HG02970 (cell line): Measurements from ENCODE around the gene SOSTDC1.
"Not testable (repeated sequence)": the region's sequence is repeated elsewhere in the genome, so short reads cannot be mapped to it uniquely, and the experiment has no call there.

ENCODE experiments used
- ATAC-seq: cut with Tn5 transposase; IDR thresholded peaks from one replicate; pipeline ENCODE4 v1.9.1; 2021; ENCODE audit warnings: mild to moderate bottlenecking, moderate library complexity, moderate number of reproducible peaks; ENCODE audit not compliant: unreplicated experiment, low FRiP score

SOSTDC1 gene

GRCh38 chr7:16465469-16466361 lies at the start of gene SOSTDC1:
Gene SOSTDC1, minus strand, starts transcription at chr7:16465738. Its CDS starts 70 bp downstream, at chr7:16465668.
- ATAC-seq = no peak

- no peak for ATAC-seq
Measured at GRCh38 chr7:16514729-16515128, 49.2 kb upstream of the SOSTDC1 start.

GRCh38 chr7:16514271-16514670 lies 48.7 kb upstream of the SOSTDC1 start:
- ATAC-seq = no peak

DNA sequence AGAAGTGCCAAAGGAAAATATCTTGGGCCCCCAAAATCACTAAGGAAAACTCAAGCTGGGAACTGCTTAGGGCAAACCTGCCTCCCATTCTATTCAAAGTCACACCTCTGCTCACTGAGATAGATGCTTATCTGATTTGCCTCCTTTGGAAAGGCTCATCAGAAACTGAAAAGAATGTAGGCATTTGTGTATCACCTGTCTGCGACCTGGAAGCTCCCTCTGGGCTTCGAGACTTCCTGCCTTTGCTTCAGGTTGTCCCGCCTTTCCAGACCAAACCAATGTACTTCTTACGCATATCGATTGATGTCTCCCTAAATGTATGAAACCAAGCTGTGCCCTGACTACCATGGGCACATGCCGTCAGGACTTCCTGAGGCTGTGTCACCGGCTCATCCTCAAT lies 46.6 kb upstream of the SOSTDC1 start:
- no peak for ATAC-seq

- ATAC-seq = no peak
Measured at GRCh38 chr7:16511314-16511713, 45.8 kb upstream of the SOSTDC1 start.

DNA sequence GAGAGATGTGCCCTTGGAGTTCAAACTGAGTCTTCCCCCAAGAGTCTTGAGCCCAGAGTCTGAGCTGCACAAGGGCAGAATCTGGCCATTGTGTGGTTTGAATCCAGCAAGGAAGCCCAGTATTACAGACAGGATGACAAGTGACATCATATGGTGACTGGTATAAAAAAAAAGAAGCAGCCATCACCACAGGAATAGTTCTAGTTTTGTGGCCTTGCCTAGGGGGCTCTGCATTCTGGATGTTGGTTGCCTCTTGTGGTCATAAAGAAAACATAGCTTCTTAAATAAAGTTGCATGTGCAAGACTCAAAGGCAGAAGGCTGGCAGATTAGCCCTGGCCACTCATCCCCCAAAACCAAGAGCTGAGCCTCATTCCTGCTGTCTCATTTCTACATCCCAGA lies 44.3 kb upstream of the SOSTDC1 start:
- no peak for ATAC-seq

DNA sequence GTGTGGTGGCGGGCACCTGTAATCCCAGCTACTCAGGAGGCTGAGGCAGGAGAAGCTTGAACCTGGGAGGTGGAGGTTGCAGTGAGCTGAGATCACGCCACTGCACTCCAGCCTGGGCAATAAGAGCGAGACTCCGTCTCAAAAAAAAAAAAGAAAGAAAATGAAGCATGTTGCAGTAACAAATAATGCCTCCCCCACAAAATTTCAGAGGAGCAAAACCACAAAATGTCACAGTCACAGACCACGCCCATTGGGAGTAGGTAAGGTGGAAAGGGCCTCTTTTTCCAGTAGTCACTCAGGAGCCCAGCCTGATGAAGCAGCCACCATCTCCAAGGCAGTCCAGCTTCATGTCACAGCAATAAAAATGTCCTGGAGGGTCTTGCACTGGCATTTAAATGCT lies 40.9 kb upstream of the SOSTDC1 start:
- not testable (repeated sequence) for ATAC-seq

GRCh38 chr7:16504019-16504418 lies 38.5 kb upstream of the SOSTDC1 start:
- no peak for ATAC-seq

GRCh38 chr7:16502303-16502702 lies 36.8 kb upstream of the SOSTDC1 start:
- no peak for ATAC-seq

DNA sequence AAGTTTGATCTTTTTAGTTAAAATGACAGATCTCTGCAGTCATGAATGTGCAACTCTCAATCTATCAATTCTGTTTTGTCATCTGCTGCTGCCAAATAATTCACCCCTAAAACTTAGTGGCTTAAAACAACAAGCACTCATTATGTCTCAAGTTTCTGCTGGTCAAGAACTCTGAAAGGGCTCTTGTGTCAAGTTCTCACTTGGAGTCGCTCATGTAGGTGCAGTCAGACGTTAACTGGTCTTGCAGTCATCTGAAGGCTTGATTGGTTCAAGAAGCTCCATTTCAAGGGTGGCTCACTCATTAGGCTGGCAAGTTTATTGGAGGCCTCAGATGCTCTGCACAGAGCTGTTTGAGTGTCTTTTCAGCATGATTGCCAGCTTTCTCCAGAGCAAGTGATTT lies 32.6 kb upstream of the SOSTDC1 start:
- no peak for ATAC-seq

GRCh38 chr7:16494955-16495719 lies 29.6 kb upstream of the SOSTDC1 start:
- no peak for ATAC-seq

DNA sequence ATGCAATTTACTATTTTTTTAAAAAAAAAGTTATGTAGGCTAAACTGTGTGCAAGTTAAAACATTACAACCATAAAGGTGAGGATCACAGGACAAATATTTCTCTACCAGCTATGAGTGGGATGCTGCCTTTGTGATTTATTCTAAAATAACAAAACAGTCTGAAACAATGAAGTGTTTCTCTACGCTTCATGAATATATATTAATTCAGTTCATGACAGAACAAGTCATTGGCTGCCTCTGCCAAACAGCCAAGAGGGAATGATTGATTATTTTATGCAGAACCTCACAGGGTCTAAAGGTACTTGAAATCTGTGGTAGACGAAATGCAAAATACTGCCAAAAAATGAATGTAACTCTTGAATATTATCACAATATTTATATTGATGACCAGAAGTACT lies 29.0 kb upstream of the SOSTDC1 start:
- ATAC-seq = no peak

DNA sequence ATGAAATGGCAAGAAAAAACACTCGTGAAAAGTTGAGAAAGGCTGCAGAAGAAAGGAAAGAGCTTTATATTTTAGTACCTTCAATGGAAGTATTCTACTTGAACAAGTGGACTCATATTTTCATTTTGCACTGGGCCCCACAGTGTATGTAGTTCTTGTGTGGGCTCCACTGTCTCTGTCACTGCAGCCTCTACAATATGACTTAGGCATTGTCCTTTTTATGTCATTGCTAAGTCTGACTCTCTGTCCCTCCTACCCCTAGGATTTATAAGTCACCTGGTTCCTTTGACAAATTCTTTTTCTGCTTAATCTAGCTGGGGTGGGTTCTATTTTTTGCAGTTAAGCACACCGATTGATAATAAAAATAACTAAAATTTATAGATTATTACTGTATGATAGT lies 27.7 kb upstream of the SOSTDC1 start:
- ATAC-seq = no peak

- no peak for ATAC-seq
Measured at GRCh38 chr7:16492513-16493062, 27.1 kb upstream of the SOSTDC1 start.

DNA sequence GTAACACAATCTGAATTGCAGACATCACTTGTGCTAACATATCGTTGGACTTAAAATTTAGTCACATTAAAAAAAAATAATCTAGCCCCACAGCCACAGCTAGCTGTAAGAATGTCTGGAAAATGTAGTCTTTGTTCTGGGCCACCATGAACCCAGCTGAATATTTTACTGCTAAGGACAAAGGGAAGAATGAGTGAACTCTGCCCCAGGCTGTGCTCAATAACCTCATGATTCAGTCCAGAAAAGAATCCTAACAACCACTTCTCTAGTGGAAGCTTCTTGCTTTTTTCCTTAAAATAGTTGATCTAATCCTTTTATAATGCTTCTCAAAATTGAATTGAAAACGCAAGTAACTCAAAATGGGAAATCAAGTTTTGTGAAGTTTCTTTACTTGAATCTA lies 25.6 kb upstream of the SOSTDC1 start:
- ATAC-seq = no peak

- ATAC-seq = no peak
Measured at GRCh38 chr7:16484453-16485158, 19.1 kb upstream of the SOSTDC1 start.

DNA sequence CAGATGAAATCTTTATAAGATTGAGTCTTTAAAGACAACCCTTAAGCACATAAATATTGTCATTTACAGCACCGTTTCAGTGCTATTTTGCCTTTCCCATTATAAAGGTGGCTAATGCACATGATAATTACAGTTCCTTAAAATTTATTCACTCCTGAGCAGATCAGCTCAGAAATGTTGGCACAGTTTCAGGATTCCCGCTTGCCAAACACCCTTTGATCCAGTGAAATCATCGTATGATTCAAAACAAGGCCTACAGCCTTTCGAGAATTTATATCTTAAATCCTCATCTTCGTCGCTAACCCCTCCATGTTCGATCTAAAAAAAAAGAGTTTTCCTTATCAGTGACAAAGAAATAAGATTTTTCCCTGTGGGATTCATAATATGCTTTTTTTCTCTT lies 14.1 kb upstream of the SOSTDC1 start:
- no peak for ATAC-seq

GRCh38 chr7:16479161-16479560 lies 13.6 kb upstream of the SOSTDC1 start:
- ATAC-seq = no peak

- no peak for ATAC-seq
Measured at GRCh38 chr7:16471933-16472332, 6.4 kb upstream of the SOSTDC1 start.

GRCh38 chr7:16463949-16464715 lies 1.4 kb downstream of the SOSTDC1 start:
- ATAC-seq = no peak
